Fibroblast of mammary gland (primary cell): ENCODE results near the gene FTO.
"Not testable (repeated sequence)": the region's sequence is repeated elsewhere in the genome, so short reads cannot be mapped to it uniquely, and the experiment has no call there.

Experiments
- DNase-seq: peaks from one replicate; pipeline ENCODE4 v3.0.0-alpha.2; 2010; ENCODE audit warnings: low read depth
- H3K4me3 ChIP-seq: 2 replicates; pipeline ENCODE4 v1.5.1; 2011; ENCODE audit warnings: low read depth, mild to moderate bottlenecking, low read length, moderate library complexity; ENCODE audit not compliant: control insufficient read depth
- CTCF ChIP-seq: conservative IDR thresholded peaks from 2 replicates; pipeline ENCODE4 v1.5.1; 2011; ENCODE audit warnings: low read depth, low read length, inconsistent platforms; ENCODE audit not compliant: control insufficient read depth, insufficient read depth

Gene FTO

GRCh38 chr16:53686710-53687109 is 17.2 kb upstream of the FTO start:
- TF ChIP-seq CTCF, result no peak
- DNase-seq, result no peak

GRCh38 chr16:53689636-53690035 is 14.3 kb upstream of the FTO start:
- H3K4me3 ChIP-seq, result no peak overlapping the region

More at GRCh38 chr16:53686710-53687109, 17.2 kb upstream of the FTO start:
- no peak overlapping the region for H3K4me3 ChIP-seq

GRCh38 chr16:53690771-53691170 is 13.2 kb upstream of the FTO start:
- no peak for DNase-seq
- no peak overlapping the region for H3K4me3 ChIP-seq
- no peak for TF ChIP-seq CTCF

More at GRCh38 chr16:53689636-53690035, 14.3 kb upstream of the FTO start:
- TF ChIP-seq CTCF, result no peak
- peak; percentile 55 for DNase-seq

GRCh38 chr16:53692146-53692545 is 11.8 kb upstream of the FTO start:
- H3K4me3 ChIP-seq, result no peak overlapping the region
- DNase-seq, result no peak
- no peak for TF ChIP-seq CTCF

GRCh38 chr16:53693320-53693719 is 10.6 kb upstream of the FTO start:
- DNase-seq, result no peak
- no peak for TF ChIP-seq CTCF
- H3K4me3 ChIP-seq, result no peak overlapping the region

GRCh38 chr16:53695070-53695469 is 8.9 kb upstream of the FTO start:
- no peak for TF ChIP-seq CTCF
- peak; percentile 95 for DNase-seq
- no peak overlapping the region for H3K4me3 ChIP-seq

GRCh38 chr16:53698271-53698670 is 5.7 kb upstream of the FTO start:
- not testable (repeated sequence) for H3K4me3 ChIP-seq, DNase-seq
